ENCODE results near the gene WHRN. TPM values are rescaled to one million over a fixed set of nuclear protein-coding genes. Genes with fewer than 3 reads are reported as not detected.

Gene WHRN
- total RNA-seq, 2 experiments from 2014 or later = 0.19 to 2.1 TPM

DNA sequence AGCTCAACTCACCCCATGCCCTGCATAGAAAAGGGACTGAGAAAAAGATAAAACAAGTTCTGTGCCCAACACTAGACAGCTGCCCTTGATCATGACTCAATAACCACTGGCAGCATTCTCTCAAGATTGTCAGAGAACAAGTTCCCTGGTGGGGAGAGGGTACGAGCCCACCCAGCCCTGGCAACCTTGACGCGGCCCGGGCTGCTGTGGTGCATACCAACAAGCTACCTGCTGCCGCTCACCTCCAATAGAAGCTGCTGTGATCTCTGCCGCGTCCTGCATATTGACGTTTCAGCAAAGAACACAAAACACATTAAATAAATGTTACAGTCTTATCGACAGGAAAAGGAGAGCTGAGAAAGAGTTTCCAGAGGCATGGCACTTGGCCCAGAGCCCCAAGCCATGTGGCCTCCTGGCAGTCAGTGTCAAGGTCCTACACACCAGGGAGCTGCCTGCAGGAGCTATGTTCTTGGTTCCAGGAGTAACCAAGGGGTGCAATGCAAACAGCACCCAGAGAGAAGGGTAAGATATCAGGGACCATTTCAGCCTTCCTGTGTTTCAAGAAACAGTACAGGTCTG is 28.3 kb downstream of the WHRN start:
- no peak overlapping the region for H3K4me2 ChIP-seq (ENCODE audit: low read length)
- H3K27ac ChIP-seq (ENCODE audit: low read depth, low read length, poor library complexity, severe bottlenecking) = no peak overlapping the region
- H4K20me1 ChIP-seq (ENCODE audit: insufficient read depth, low read length) = no peaks in the 10 kb centered on the region
- BruUV-seq (replicated peaks) = no TSS peak
- H3K4me3 ChIP-seq (ENCODE audit: low read depth, low read length, poor library complexity, severe bottlenecking) = no peak overlapping the region
- CTCF ChIA-PET (ENCODE audit: unreplicated experiment) = interaction anchor here (0.6 kb wide), 1 partner anchor 119 kb away, joined by 5 read pairs; no protein-coding TSS in a partner anchor
- H3K9me3 ChIP-seq (ENCODE audit: low read length) = no peaks in the 10 kb centered on the region
- no peaks in the 10 kb centered on the region for H3K4me1 ChIP-seq (ENCODE audit: insufficient read depth, low read length, poor library complexity, severe bottlenecking)
- no peaks in the 10 kb centered on the region for H3K79me2 ChIP-seq (ENCODE audit: insufficient read depth, low read depth, low read length)
- no peaks in the 10 kb centered on the region for H3K36me3 ChIP-seq (ENCODE audit: insufficient read depth, low read length)
- no peak for DNase-seq (ENCODE audit: low spot score)
- H3K9me2 ChIP-seq (ENCODE audit: insufficient read depth, low read length) = no peaks in the 10 kb centered on the region
- TF ChIP-seq EZH2phosphoT487 (IDR thresholded peaks at IDR 0.05; ENCODE audit: borderline replicate concordance, low read depth, low read length) = no peak
- TF ChIP-seq, protein P1, sequence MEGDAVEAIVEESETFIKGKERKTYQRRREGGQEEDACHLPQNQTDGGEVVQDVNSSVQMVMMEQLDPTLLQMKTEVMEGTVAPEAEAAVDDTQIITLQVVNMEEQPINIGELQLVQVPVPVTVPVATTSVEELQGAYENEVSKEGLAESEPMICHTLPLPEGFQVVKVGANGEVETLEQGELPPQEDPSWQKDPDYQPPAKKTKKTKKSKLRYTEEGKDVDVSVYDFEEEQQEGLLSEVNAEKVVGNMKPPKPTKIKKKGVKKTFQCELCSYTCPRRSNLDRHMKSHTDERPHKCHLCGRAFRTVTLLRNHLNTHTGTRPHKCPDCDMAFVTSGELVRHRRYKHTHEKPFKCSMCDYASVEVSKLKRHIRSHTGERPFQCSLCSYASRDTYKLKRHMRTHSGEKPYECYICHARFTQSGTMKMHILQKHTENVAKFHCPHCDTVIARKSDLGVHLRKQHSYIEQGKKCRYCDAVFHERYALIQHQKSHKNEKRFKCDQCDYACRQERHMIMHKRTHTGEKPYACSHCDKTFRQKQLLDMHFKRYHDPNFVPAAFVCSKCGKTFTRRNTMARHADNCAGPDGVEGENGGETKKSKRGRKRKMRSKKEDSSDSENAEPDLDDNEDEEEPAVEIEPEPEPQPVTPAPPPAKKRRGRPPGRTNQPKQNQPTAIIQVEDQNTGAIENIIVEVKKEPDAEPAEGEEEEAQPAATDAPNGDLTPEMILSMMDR (conservative IDR thresholded peaks at IDR 0.05; ENCODE audit: low read length) = no peak
- POLR2A ChIA-PET = no interaction called here
- H2AFZ ChIP-seq (ENCODE audit: low read length) = no peak overlapping the region
- intact Hi-C loops (cut with micrococcal nuclease; ENCODE audit: unreplicated experiment) = no loop called here

DNA sequence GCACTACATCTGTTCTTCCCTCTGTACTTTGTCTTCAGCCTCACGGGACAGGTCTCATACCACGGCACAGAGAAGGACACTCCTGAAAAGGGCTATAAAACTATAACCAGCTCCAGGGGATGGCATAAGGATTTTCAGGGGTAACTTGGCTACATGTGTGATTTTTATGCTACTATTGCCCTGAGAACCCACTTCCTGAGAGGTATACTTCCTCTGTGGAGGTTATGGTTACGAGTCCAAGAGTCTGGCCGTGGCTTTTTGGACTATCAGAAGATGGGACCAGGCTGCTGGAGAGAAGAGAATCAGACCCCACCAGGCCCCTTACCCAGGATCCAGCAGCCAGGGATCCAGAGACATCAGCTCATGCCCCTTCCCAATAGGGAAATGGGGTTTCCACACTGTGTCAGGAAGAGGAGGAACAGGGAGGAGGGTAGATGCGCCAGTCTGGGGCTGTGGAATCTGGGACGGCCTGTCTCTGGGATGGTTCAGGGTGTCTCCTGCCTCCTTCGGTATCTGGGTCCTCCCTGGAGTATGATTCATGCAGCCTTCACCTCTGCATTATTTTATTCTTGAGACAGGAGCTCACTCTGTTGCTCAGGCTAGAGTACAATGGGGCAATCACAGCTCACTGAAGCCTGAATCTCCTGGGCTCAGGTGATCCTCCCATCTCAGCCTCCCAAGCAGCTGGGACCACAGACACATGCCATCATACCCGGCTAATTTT is 29.7 kb downstream of the WHRN start:
- POLR2A ChIA-PET = interaction anchor here (1.4 kb wide), 1 partner anchor 13 kb away, joined by 4 read pairs; no protein-coding TSS in a partner anchor

More for the DNA sequence above, 29.7 kb downstream of the WHRN start:
- no peak for TF ChIP-seq EZH2phosphoT487 (IDR thresholded peaks at IDR 0.05; ENCODE audit: borderline replicate concordance, low read depth, low read length)
- TF ChIP-seq, protein P1 (conservative IDR thresholded peaks at IDR 0.05; ENCODE audit: low read length) = no peak
- BruUV-seq (replicated peaks) = no TSS peak
- Histone ChIP-seq H3K36me3 (ENCODE audit: insufficient read depth, low read length) (no peaks in the 10 kb centered on the region), H3K4me1 (ENCODE audit: insufficient read depth, low read length, poor library complexity, severe bottlenecking) (no peaks in the 10 kb centered on the region), H3K4me3 (ENCODE audit: low read depth, low read length, poor library complexity, severe bottlenecking) (no peak overlapping the region), H2AFZ (ENCODE audit: low read length) (no peak overlapping the region), H3K4me2 (ENCODE audit: low read length) (no peak overlapping the region), H4K20me1 (ENCODE audit: insufficient read depth, low read length) (no peaks in the 10 kb centered on the region), H3K27ac (ENCODE audit: low read depth, low read length, poor library complexity, severe bottlenecking) (no peak overlapping the region), H3K9me2 (ENCODE audit: insufficient read depth, low read length) (no peaks in the 10 kb centered on the region), H3K9me3 (ENCODE audit: low read length) (no peaks in the 10 kb centered on the region), H3K79me2 (ENCODE audit: insufficient read depth, low read depth, low read length) (no peaks in the 10 kb centered on the region)
- intact Hi-C loops (cut with micrococcal nuclease; ENCODE audit: unreplicated experiment) = no loop called here
- DNase-seq (ENCODE audit: low spot score) = no peak
- CTCF ChIA-PET (ENCODE audit: unreplicated experiment) = no interaction called here

Data from OCI-LY7 (cell line).